WTC11 (cell line): ENCODE results near the gene ALDH3B1.
A peak's percentile ranks its signal among the peaks of the same experiment; 100 is the strongest.
"Not testable (repeated sequence)": the region's sequence is repeated elsewhere in the genome, so short reads cannot be mapped to it uniquely, and the experiment has no call there.

Experiments
- CBFB ChIP-seq: sonication (generic); formaldehyde crosslinking; IDR thresholded peaks from 2 replicates; pipeline ENCODE4 v1.8.1; 2022; ENCODE audit warnings: mild to moderate bottlenecking, low read depth, missing genetic modification reagents
- CREM ChIP-seq: sonication (generic); formaldehyde crosslinking; IDR thresholded peaks from 2 replicates; pipeline ENCODE4 v1.8.1; 2022; ENCODE audit warnings: mild to moderate bottlenecking, missing genetic modification reagents, moderate library complexity
- ETV6 ChIP-seq: sonication (generic); formaldehyde crosslinking; IDR thresholded peaks from 2 replicates; pipeline ENCODE4 v1.8.1; 2022; ENCODE audit warnings: mild to moderate bottlenecking, missing genetic modification reagents
- JAZF1 ChIP-seq: fragments of 250-450 bp; sonication (Bioruptor Pico); IDR thresholded peaks from 2 replicates; pipeline ENCODE4 v1.9.0; 2021; ENCODE audit warnings: moderate library complexity, mild to moderate bottlenecking, inconsistent platforms
- RELA ChIP-seq: sonication (generic); formaldehyde crosslinking; IDR thresholded peaks from 2 replicates; pipeline ENCODE4 v1.8.1; 2022; ENCODE audit warnings: missing genetic modification reagents, mild to moderate bottlenecking, borderline replicate concordance
- SP1 ChIP-seq: sonication (generic); formaldehyde crosslinking; conservative IDR thresholded peaks from 2 replicates; pipeline ENCODE4 v1.8.1; 2022; ENCODE audit warnings: missing genetic modification reagents
- TCF7 ChIP-seq: sonication (generic); formaldehyde crosslinking; IDR thresholded peaks from 2 replicates; pipeline ENCODE4 v1.8.0; 2022; ENCODE audit warnings: mild to moderate bottlenecking, low read depth, missing genetic modification reagents, moderate library complexity
- TEAD4 ChIP-seq: sonication (generic); formaldehyde crosslinking; IDR thresholded peaks from 2 replicates; pipeline ENCODE4 v1.8.0; 2022; ENCODE audit warnings: mild to moderate bottlenecking, missing genetic modification reagents
- ZNF232 ChIP-seq: sonication (generic); formaldehyde crosslinking; IDR thresholded peaks from 2 replicates; pipeline ENCODE4 v1.8.0; 2022; ENCODE audit warnings: mild to moderate bottlenecking, missing genetic modification reagents
- TF ChIP-seq, protein P1 (sequence below): fragments of 200-600 bp; IDR thresholded peaks from 2 replicates; pipeline ENCODE4 v1.8.0; 2022; ENCODE audit warnings: antibody characterized with exemption
- TF ChIP-seq, protein P2 (sequence below): sonication (generic); formaldehyde crosslinking; IDR thresholded peaks from 2 replicates; pipeline ENCODE4 v1.8.0; 2022; ENCODE audit warnings: mild to moderate bottlenecking, missing genetic modification reagents
- TF ChIP-seq, protein P3 (sequence below): sonication (generic); formaldehyde crosslinking; IDR thresholded peaks from 2 replicates; pipeline ENCODE4 v1.8.0; 2022; ENCODE audit warnings: mild to moderate bottlenecking, missing genetic modification reagents
- TF ChIP-seq, protein P4 (sequence below): sonication (generic); formaldehyde crosslinking; conservative IDR thresholded peaks from 2 replicates; pipeline ENCODE4 v1.8.1; 2022; ENCODE audit warnings: mild to moderate bottlenecking, missing genetic modification reagents
- TF ChIP-seq, protein P5 (sequence below): sonication (generic); formaldehyde crosslinking; IDR thresholded peaks from 2 replicates; pipeline ENCODE4 v1.8.0; 2022; ENCODE audit warnings: mild to moderate bottlenecking, missing genetic modification reagents

DNA sequence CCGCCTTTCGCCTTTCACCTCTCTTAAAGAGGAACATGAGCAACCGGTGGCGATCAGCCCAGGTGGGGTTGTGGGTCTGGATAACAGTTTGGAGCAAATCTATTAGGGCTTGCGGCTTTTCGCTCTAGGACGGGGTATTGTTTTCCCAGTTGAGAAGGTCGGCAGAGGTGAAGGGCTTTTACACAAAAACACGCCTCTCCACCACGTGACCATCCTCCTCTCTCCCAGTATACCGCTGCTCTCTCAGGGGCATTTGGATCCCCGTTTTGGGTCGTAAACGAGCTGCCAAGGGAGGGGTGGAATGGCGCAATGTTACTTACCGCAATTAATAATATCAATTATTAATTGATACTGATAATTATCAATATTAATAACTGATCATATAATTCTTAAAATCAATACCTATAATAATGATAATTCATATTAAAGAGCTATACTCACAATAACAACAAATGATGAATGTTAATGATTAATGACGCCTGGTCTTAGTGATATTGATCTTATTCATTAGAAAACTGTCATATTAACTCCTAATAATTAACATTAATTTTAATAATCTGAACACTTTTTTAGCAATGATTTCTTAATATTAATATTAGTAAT is 27.8 kb upstream of the ALDH3B1 start:
- TF ChIP-seq ZNF232 (CRISPR knock-in tag); TEAD4 (CRISPR knock-in tag); RELA (CRISPR knock-in tag); SP1 (CRISPR knock-in tag); JAZF1 (CRISPR knock-in tag); CREM (CRISPR knock-in tag); ETV6 (CRISPR knock-in tag); TCF7; CBFB (CRISPR knock-in tag): not testable (repeated sequence)
- TF ChIP-seq, protein P1, sequence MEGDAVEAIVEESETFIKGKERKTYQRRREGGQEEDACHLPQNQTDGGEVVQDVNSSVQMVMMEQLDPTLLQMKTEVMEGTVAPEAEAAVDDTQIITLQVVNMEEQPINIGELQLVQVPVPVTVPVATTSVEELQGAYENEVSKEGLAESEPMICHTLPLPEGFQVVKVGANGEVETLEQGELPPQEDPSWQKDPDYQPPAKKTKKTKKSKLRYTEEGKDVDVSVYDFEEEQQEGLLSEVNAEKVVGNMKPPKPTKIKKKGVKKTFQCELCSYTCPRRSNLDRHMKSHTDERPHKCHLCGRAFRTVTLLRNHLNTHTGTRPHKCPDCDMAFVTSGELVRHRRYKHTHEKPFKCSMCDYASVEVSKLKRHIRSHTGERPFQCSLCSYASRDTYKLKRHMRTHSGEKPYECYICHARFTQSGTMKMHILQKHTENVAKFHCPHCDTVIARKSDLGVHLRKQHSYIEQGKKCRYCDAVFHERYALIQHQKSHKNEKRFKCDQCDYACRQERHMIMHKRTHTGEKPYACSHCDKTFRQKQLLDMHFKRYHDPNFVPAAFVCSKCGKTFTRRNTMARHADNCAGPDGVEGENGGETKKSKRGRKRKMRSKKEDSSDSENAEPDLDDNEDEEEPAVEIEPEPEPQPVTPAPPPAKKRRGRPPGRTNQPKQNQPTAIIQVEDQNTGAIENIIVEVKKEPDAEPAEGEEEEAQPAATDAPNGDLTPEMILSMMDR = not testable (repeated sequence)
- TF ChIP-seq, protein P2, sequence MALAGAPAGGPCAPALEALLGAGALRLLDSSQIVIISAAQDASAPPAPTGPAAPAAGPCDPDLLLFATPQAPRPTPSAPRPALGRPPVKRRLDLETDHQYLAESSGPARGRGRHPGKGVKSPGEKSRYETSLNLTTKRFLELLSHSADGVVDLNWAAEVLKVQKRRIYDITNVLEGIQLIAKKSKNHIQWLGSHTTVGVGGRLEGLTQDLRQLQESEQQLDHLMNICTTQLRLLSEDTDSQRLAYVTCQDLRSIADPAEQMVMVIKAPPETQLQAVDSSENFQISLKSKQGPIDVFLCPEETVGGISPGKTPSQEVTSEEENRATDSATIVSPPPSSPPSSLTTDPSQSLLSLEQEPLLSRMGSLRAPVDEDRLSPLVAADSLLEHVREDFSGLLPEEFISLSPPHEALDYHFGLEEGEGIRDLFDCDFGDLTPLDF (CRISPR knock-in tag) = not testable (repeated sequence)
- TF ChIP-seq, protein P3, sequence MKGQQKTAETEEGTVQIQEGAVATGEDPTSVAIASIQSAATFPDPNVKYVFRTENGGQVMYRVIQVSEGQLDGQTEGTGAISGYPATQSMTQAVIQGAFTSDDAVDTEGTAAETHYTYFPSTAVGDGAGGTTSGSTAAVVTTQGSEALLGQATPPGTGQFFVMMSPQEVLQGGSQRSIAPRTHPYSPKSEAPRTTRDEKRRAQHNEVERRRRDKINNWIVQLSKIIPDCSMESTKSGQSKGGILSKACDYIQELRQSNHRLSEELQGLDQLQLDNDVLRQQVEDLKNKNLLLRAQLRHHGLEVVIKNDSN (CRISPR knock-in tag) = peak; percentile 33; the same call in 1 of the 2 replicates
- TF ChIP-seq, protein P4, sequence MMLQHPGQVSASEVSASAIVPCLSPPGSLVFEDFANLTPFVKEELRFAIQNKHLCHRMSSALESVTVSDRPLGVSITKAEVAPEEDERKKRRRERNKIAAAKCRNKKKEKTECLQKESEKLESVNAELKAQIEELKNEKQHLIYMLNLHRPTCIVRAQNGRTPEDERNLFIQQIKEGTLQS (CRISPR knock-in tag) = not testable (repeated sequence)
- TF ChIP-seq, protein P5, sequence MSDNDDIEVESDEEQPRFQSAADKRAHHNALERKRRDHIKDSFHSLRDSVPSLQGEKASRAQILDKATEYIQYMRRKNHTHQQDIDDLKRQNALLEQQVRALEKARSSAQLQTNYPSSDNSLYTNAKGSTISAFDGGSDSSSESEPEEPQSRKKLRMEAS (CRISPR knock-in tag) = not testable (repeated sequence)
